Frontal cortex (tissue), 4 donors: ENCODE measurements around the gene HUNK. TPM values are rescaled to one million over a fixed set of nuclear protein-coding genes. Genes with fewer than 3 reads are reported as not detected.

Source experiments
- DNase-seq, 2 donors: peaks; one replicate each; pipeline ENCODE4 v3.0.0; 2012; ENCODE audit warnings: low spot score in 2 of 2
- FAIRE-seq: peaks from 2 replicates; lab custom pipeline; 2012; peaks lifted over from hg19 to GRCh38; lab: Jason Lieb, UNC
- total RNA-seq: library from RNA; depleted of rRNA; stranded (reverse); fragments of >200 nt; gene quantifications from one replicate; pipeline ENCODE4 v1.2.3, GENCODE V29; 2014
- donor health status: control.
- donor health status: control.
- donor health status: control.

The HUNK gene
- total RNA-seq, 1 donor from 2014 or later = 7.7 TPM

GRCh38 chr21:31913182-31913608 is 40.4 kb downstream of the HUNK start:
- FAIRE-seq (no peak), DNase-seq (no peak)

GRCh38 chr21:31914472-31914871 is 41.7 kb downstream of the HUNK start:
- FAIRE-seq = no peak
- DNase-seq = no peak

GRCh38 chr21:31915566-31915965 is 42.7 kb downstream of the HUNK start:
- FAIRE-seq = no peak
- DNase-seq = no peak

- DNase-seq (no peak), FAIRE-seq (no peak)
Measured at GRCh38 chr21:31917108-31917507, 44.3 kb downstream of the HUNK start.

DNA sequence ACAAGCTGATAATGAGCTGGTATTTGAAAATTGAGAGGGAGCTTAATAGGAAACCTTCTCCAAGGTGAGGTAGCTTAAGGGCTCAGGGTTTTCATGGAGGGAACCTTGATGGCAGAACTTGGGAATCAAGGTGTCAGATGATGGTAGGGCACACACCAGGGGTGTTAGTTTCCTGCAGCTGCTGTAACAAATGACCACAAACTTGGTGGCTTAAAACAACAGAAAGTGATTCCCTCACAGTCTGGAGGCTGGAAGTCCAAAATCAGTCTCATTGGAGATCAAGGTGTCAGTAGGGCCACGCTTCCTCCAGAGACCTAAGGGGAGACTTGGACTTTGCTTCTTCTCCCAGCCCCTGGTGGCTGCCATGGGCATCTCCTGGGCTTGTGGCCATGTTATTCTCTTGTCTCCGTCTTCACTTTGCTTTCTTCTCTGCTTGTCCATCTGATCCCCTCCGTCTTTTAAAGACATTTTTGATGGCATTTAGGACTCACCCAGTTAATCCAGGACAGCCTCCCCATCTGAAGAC is 45.5 kb downstream of the HUNK start:
- DNase-seq = no peak
- FAIRE-seq = no peak

DNA sequence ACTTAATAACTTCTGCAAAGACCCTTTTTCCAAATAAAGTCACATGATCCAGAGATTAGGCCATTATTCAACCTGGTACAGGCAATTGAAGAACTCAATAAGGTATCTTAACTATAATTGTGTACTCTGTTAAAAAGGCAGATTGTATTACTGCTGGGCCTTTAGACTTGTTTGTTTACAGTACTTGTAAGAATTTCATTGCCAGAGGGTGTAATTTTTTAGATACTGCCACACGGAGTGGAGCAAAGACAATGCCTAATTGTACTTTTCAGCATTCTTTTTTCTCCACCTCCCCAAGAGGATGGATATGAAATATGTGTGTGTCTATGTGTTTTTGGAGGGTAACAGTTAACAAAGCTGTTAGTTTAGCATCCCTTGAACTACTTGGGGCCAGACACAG is 47.5 kb downstream of the HUNK start:
- DNase-seq (no peak), FAIRE-seq (no peak)

DNA sequence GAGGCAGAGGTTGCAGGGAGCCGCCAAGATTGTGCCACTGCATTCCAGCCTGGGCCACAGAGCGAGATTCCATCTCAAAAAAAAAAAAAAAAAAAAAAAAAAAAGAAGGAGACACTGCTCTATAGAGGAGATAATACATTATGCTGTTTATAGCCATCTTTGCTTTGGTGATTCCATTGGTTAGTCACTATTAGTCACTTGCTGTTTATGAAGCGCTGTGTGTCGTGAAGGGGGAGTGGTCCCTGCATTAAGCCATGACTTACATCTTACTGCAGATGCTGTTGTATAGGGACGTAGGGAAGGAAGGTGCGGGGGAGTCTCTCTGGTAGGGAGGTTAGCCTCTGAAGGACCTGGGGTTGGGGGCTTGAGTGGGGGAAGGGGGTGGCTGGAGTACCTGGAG is 48.3 kb downstream of the HUNK start:
- FAIRE-seq (no peak), DNase-seq (no peak)

GRCh38 chr21:31922881-31923280 is 50.1 kb downstream of the HUNK start:
- DNase-seq (no peak), FAIRE-seq (no peak)

DNA sequence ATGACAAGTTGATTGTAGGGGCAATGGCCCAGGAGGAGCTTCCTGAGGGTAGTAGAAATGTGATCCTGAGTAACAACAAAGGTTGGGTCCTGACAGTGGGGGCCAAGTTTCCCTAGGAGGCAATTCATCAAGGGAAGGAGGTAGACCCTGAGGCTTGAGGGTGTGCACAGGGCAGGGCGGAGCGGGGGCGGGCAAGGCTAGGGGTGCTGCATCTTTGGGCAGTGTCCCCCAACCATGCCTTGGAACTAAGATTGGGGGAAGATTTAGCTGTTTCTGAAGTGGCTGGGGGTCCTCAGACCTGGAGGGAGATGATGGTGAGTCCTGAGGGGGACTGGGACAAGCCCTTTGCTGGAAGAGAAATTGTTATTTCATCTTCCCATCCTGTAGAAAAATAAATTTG is 50.9 kb downstream of the HUNK start:
- DNase-seq (no peak), FAIRE-seq (no peak)

DNA sequence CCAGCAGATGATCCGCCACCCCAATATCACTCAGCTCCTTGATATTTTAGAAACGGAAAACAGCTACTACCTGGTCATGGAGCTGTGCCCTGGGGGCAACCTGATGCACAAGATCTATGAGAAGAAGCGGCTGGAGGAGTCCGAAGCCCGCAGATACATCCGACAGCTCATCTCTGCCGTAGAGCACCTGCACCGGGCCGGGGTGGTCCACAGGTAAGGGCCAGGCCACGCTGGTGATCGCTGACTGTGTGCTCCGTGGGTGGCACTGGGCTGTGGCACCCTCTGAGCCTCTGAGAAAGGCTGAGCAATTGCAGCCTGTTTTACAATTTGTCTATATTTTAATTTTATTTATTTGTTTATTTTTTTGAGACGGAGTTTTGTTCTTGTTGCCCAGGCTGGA is 51.7 kb downstream of the HUNK start:
- no peak for DNase-seq
- no peak for FAIRE-seq

- DNase-seq = no peak
- no peak for FAIRE-seq
Measured at GRCh38 chr21:31926498-31926897, 53.7 kb downstream of the HUNK start.

- DNase-seq (no peak), FAIRE-seq (no peak)
Measured at GRCh38 chr21:31927689-31928353, 55.0 kb downstream of the HUNK start.

DNA sequence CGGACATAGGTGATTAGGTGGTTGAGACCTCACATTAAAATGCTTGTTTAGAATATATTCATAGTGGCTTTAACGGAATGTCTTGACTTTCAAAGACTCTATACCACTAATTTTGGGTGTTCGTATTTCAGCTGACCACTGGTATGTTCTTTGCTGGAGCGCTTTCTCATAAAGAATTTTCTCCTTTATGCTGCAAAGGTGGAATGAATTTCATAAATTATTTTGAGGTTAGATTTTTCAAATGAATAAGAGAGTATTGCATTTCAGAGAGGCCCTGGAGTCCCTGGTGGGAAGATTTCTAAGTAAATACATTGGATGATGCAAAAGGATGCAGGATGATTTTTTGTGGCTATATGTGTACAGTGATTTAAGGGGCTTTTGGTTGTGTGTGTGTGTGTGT is 55.8 kb downstream of the HUNK start:
- DNase-seq = no peak
- no peak for FAIRE-seq

- FAIRE-seq = no peak
- no peak for DNase-seq
Measured at GRCh38 chr21:31929548-31929947, 56.7 kb downstream of the HUNK start.

GRCh38 chr21:31930001-31930400 is 57.2 kb downstream of the HUNK start:
- DNase-seq (no peak), FAIRE-seq (no peak)

GRCh38 chr21:31931644-31932469 is 59.0 kb downstream of the HUNK start:
- no peak for DNase-seq
- FAIRE-seq = no peak

DNA sequence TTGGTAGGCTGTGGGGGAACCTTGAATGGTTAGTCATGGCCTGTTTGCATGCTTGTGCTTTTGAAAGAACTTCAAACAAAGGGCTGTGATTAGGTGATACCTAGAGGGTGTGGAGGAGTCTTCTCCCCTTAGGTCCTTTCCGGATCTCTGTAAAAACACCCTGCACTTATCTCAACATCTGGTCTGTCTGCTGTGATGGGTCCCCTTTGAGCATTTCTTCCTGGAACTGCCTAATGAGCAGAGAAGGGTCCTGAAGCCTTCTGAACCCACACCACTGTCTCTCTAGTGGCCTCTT is 59.6 kb downstream of the HUNK start:
- FAIRE-seq (no peak), DNase-seq (no peak)

- DNase-seq (no peak), FAIRE-seq (no peak)
Measured at GRCh38 chr21:31937303-31937702, 64.5 kb downstream of the HUNK start.

DNA sequence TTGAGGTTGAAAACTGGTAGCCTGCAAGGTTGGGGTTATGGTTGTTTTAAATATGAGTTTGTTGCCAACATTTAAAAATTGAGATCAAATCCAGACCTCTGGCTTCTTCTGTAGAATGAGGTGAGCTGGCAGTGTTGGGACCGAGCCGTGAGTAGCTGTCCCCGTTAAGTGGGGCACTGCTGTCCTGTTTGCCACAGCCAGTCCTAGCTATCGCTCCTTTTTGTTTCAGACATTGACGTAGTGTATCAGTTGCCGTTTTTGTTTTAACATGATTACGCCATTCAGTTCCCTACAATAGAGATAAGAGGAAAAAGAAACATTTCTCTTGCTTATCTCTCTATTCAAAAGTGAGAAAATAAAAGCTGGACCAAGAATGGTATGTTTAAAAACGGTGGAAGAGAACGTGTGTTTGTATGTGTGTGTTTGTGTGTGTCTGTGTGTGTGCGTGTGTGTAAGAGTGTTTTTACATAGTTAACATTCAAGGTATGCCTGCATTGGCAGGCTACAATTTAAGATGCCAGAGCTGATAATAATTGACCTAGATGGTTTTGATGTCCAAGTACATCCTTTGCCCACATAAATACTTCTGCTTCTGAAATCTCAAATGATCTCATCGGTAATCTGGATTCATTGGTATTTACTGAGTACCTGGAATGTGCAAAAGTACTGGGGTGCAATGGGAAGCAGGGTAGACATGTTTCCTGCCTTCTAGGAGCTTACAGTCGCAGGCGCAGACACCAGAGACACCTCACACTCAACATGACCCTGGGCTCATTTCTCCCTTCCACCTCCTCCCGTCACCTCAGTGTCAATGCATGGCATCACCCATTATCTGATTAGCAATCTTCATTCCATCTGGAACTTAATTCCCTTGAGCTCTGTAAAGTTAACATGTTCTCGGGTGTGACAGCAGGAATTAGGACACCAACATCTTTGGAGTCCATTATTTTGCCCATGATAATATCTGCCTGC is 65.8 kb downstream of the HUNK start:
- FAIRE-seq (no peak), DNase-seq (no peak)

- DNase-seq = no peak
- no peak for FAIRE-seq
Measured at GRCh38 chr21:31941694-31942093, 68.9 kb downstream of the HUNK start.
